Sigmoid colon (tissue), 4 donors: ENCODE data around the gene C6orf62.

Experiments
- EP300 ChIP-seq, 4 donors: sonication (generic); formaldehyde crosslinking; IDR thresholded peaks; one replicate each; pipeline ENCODE4 v1.6.1; 2017; ENCODE audit warnings: antibody characterized with exemption in 4 of 4
- POLR2A ChIP-seq, 2 donors: fragments of 450-650 bp; IDR thresholded peaks; one replicate each; pipeline ENCODE4 v1.6.1; 2016; ENCODE audit warnings: antibody characterized with exemption in 2 of 2, mild to moderate bottlenecking in 2 of 2, moderate library complexity in 2 of 2
- POLR2AphosphoS5 ChIP-seq, 4 donors: sonication (generic); formaldehyde crosslinking; IDR thresholded peaks; one replicate each; pipeline ENCODE4 v1.6.1; 2017; ENCODE audit warnings: antibody characterized with exemption in 4 of 4
- TF ChIP-seq, protein P1 (sequence below), 4 experiments: fragments of 450-650 bp in 3 of 4; fragments of 200-600 bp in 1 of 4; IDR thresholded peaks; one replicate each; pipeline ENCODE4 v1.5.1; 2016 to 2019; ENCODE audit warnings: antibody characterized with exemption in 4 of 4, mild to moderate bottlenecking in 3 of 4, moderate library complexity in 2 of 4

- TF ChIP-seq, protein P1, sequence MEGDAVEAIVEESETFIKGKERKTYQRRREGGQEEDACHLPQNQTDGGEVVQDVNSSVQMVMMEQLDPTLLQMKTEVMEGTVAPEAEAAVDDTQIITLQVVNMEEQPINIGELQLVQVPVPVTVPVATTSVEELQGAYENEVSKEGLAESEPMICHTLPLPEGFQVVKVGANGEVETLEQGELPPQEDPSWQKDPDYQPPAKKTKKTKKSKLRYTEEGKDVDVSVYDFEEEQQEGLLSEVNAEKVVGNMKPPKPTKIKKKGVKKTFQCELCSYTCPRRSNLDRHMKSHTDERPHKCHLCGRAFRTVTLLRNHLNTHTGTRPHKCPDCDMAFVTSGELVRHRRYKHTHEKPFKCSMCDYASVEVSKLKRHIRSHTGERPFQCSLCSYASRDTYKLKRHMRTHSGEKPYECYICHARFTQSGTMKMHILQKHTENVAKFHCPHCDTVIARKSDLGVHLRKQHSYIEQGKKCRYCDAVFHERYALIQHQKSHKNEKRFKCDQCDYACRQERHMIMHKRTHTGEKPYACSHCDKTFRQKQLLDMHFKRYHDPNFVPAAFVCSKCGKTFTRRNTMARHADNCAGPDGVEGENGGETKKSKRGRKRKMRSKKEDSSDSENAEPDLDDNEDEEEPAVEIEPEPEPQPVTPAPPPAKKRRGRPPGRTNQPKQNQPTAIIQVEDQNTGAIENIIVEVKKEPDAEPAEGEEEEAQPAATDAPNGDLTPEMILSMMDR (IDR thresholded peaks at IDR 0.05): no peak
- no peak for TF ChIP-seq POLR2A (IDR thresholded peaks at IDR 0.05)
- TF ChIP-seq POLR2AphosphoS5 (IDR thresholded peaks at IDR 0.05): no peak
- TF ChIP-seq EP300 (IDR thresholded peaks at IDR 0.05): no peak
Measured at GRCh38 chr6:24740861-24741260, 21.9 kb upstream of the C6orf62 start.
